MCF 10A (cell line): ENCODE results near the gene SLC25A13. TPM values are rescaled to one million over a fixed set of nuclear protein-coding genes. Genes with fewer than 3 reads are reported as not detected.

ENCODE experiments used
- BruUV-seq: library from RNA; stranded (reverse); fragments of 400-500 nt; replicated peaks from 2 replicates; lab custom pipeline; 2021; lab: Mats Ljungman, UMichigan
- CTCF ChIA-PET: fragments of 300-600 bp; sonication (Branson Sonifier 250); formaldehyde crosslinking; extraction: SDS; loops from one replicate; lab custom pipeline; 2021; ENCODE audit warnings: antibody characterized with exemption, inconsistent platforms; lab: Yijun Ruan, JAX
- POLR2A ChIA-PET: fragments of 300-600, 350-650 bp; sonication (Branson Sonifier 250); formaldehyde crosslinking; extraction: SDS; loops from one replicate; lab custom pipeline; 2020; ENCODE audit warnings: antibody characterized with exemption, inconsistent platforms; lab: Yijun Ruan, JAX
- DNase-seq: peaks from one replicate; pipeline ENCODE4 v3.0.0-alpha.2; 2018; ENCODE audit not compliant: unreplicated experiment
- H3K27ac Mint-ChIP-seq: one replicate; pipeline ENCODE4 v1.8.0; 2022; ENCODE audit warnings: mild to moderate bottlenecking, low read depth, mixed read lengths; ENCODE audit not compliant: unreplicated experiment
- H3K27me3 Mint-ChIP-seq: one replicate; pipeline ENCODE4 v1.8.0; 2022; ENCODE audit warnings: mixed read lengths; ENCODE audit not compliant: insufficient read depth, unreplicated experiment
- H3K36me3 Mint-ChIP-seq: one replicate; pipeline ENCODE4 v1.8.0; 2022; ENCODE audit warnings: mild to moderate bottlenecking, moderate library complexity, mixed read lengths; ENCODE audit not compliant: insufficient read depth, unreplicated experiment
- H3K4me1 Mint-ChIP-seq: one replicate; pipeline ENCODE4 v1.8.0; 2022; ENCODE audit warnings: mixed read lengths; ENCODE audit not compliant: insufficient read depth, unreplicated experiment
- H3K4me3 Mint-ChIP-seq: one replicate; pipeline ENCODE4 v1.8.0; 2022; ENCODE audit warnings: mild to moderate bottlenecking, moderate library complexity, mixed read lengths; ENCODE audit not compliant: unreplicated experiment
- H3K9me3 Mint-ChIP-seq: one replicate; pipeline ENCODE4 v1.8.0; 2022; ENCODE audit warnings: mixed read lengths; ENCODE audit not compliant: unreplicated experiment
- intact Hi-C: fragments of 100-400 bp; cut with micrococcal nuclease; formaldehyde crosslinking; loops from 2 replicates; pipeline ENCODE4 v1.14.1; 2022
- total RNA-seq: library from RNA; stranded (reverse); gene quantifications from 2 replicates; pipeline ENCODE4 v1.2.3, GENCODE V29; 2022
- TF ChIP-seq, protein P1 (sequence below): fragments of 200-600 bp; IDR thresholded peaks from one replicate; pipeline ENCODE4 v1.8.0; 2022; ENCODE audit warnings: antibody characterized with exemption, mild to moderate bottlenecking; ENCODE audit not compliant: unreplicated experiment

SLC25A13 gene
- total RNA-seq, 1 experiment from 2014 or later = 28.6 TPM

GRCh38 chr7:96205665-96206064, 116.2 kb downstream of the SLC25A13 start:
- CTCF ChIA-PET = interaction anchor here (0.6 kb wide), 3 partner anchors 26 to 382 kb away, joined by 3 to 4 read pairs (median 3); no protein-coding TSS in a partner anchor
- DNase-seq = no peak
- Mint-ChIP-seq H3K27ac (no peak overlapping the region), H3K36me3 (peaks cover 33% of the 10 kb centered on the region), H3K27me3 (no peaks in the 10 kb centered on the region), H3K9me3 (no peaks in the 10 kb centered on the region), H3K4me1 (no peaks in the 10 kb centered on the region), H3K4me3 (no peak overlapping the region)
- BruUV-seq = no TSS peak
- TF ChIP-seq, protein P1, sequence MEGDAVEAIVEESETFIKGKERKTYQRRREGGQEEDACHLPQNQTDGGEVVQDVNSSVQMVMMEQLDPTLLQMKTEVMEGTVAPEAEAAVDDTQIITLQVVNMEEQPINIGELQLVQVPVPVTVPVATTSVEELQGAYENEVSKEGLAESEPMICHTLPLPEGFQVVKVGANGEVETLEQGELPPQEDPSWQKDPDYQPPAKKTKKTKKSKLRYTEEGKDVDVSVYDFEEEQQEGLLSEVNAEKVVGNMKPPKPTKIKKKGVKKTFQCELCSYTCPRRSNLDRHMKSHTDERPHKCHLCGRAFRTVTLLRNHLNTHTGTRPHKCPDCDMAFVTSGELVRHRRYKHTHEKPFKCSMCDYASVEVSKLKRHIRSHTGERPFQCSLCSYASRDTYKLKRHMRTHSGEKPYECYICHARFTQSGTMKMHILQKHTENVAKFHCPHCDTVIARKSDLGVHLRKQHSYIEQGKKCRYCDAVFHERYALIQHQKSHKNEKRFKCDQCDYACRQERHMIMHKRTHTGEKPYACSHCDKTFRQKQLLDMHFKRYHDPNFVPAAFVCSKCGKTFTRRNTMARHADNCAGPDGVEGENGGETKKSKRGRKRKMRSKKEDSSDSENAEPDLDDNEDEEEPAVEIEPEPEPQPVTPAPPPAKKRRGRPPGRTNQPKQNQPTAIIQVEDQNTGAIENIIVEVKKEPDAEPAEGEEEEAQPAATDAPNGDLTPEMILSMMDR = no peak
- intact Hi-C loops = no loop called here
- POLR2A ChIA-PET = interaction anchor here (0.6 kb wide), 1 partner anchor 53 kb away, joined by 3 read pairs; no protein-coding TSS in a partner anchor

GRCh38 chr7:96204601-96205000, 117.3 kb downstream of the SLC25A13 start:
- CTCF ChIA-PET = no interaction called here
- Mint-ChIP-seq H3K36me3 (peaks cover 33% of the 10 kb centered on the region), H3K4me1 (peaks cover under 1% of the 10 kb centered on the region), H3K27ac (no peak overlapping the region), H3K27me3 (no peaks in the 10 kb centered on the region), H3K4me3 (no peak overlapping the region), H3K9me3 (no peaks in the 10 kb centered on the region)
- DNase-seq = no peak
- BruUV-seq = no TSS peak
- POLR2A ChIA-PET = no interaction called here
- intact Hi-C loops = no loop called here
- TF ChIP-seq, protein P1 = no peak

DNA sequence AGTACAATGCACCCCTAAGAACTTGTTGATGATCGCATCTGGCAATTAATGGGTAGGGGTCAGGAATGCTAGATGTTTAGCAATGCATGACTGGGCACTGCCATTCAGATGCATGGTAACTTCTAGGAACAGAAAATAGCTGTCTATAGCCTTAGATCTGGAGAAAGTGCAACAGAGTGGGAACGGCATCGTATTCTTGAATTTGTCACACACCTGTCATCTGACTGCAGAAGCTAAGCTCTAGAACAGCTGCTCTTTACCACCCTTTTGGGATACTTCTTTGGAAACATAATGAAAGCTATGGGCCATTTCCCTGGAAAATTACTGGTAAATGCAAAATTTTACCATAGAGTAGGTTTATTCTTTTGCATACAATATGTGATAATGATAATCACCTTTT, 118.1 kb downstream of the SLC25A13 start:
- no TSS peak for BruUV-seq
- no peak overlapping the region for H3K4me3 Mint-ChIP-seq
- CTCF ChIA-PET = interaction anchor here (0.7 kb wide), 1 partner anchor 93 kb away, joined by 3 read pairs; no protein-coding TSS in a partner anchor
- TF ChIP-seq, protein P1 = no peak
- intact Hi-C loops = no loop called here
- H3K36me3 Mint-ChIP-seq = peaks cover 26% of the 10 kb centered on the region
- POLR2A ChIA-PET = interaction anchor here (0.6 kb wide), 1 partner anchor 8 kb away, joined by 3 read pairs; no protein-coding TSS in a partner anchor
- DNase-seq = no peak
- no peaks in the 10 kb centered on the region for H3K27me3 Mint-ChIP-seq
- peaks cover 8% of the 10 kb centered on the region for H3K4me1 Mint-ChIP-seq
- no peak overlapping the region for H3K27ac Mint-ChIP-seq
- no peaks in the 10 kb centered on the region for H3K9me3 Mint-ChIP-seq

DNA sequence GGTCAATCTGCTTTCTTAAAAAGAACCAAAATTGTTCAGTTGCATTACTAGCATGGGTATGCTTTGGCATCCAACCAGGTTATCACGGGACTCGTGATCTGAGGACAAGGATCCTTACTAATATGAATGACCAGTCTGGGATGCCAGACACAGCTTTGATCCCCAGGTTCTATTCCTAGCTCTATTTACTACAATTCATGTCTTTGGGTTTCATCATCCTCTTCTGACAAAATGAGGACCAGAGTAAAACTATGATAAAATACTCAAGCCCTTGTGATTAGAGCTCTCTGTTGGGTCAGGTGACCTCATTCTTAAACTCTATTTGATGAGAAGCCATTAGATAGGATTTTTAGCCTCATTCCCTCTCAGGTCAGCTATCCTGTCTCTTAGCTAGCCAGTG, 119.8 kb downstream of the SLC25A13 start:
- CTCF ChIA-PET = no interaction called here
- DNase-seq = no peak
- Mint-ChIP-seq H3K4me3 (no peak overlapping the region), H3K27ac (no peak overlapping the region), H3K36me3 (peaks cover 14% of the 10 kb centered on the region), H3K27me3 (no peaks in the 10 kb centered on the region), H3K9me3 (no peaks in the 10 kb centered on the region), H3K4me1 (peaks cover 8% of the 10 kb centered on the region)
- POLR2A ChIA-PET = interaction anchor here (0.6 to 1.1 kb wide), 2 partner anchors 18 to 40 kb away, joined by 3 to 4 read pairs; no protein-coding TSS in a partner anchor
- TF ChIP-seq, protein P1 = no peak
- no TSS peak for BruUV-seq
- intact Hi-C loops = no loop called here
